ENCODE results near the gene CENPM. TPM values are rescaled to one million over a fixed set of nuclear protein-coding genes. Genes with fewer than 3 reads are reported as not detected.

Gene CENPM
- total and polyA plus RNA-seq, 9 of the 15 experiments (the other 6 are each of a cell fraction or from before 2014, with no cell fraction given): 11.3 to 67.7 (median 32.3) TPM

GRCh38 chr22:41983513-41984405, 36.8 kb upstream of the CENPM start:
- BruUV-seq (replicated peaks): no TSS peak
- H3K36me3 ChIP-seq (ENCODE audit: control insufficient read depth, insufficient read depth, low read length): no peaks in the 10 kb centered on the region
- no peak overlapping the region for H3K4me3 ChIP-seq
- no peak for DNase-seq (ENCODE audit: extremely low read depth in 1 of 4, low spot score in 3 of 4)
- intact Hi-C loops (cut with micrococcal nuclease) (no loop called here), in situ Hi-C loops (cut with MboI) (no loop called here)
- H3K9me1 ChIP-seq (ENCODE audit: control insufficient read depth, insufficient read depth, low read length): no peaks in the 10 kb centered on the region
- no peaks in the 10 kb centered on the region; a peak in 1 of 5 replicates for H3K4me1 ChIP-seq (replicated peaks in 1 of 2; ENCODE audit: control insufficient read depth in 2 of 2, insufficient read depth in 2 of 2, low read length in 2 of 2)
- H4K20me1 ChIP-seq (replicated peaks; ENCODE audit: control insufficient read depth, insufficient read depth, low read length): no peaks in the 10 kb centered on the region
- ChIA-PET POLR2A (interaction anchor here (1.1 kb wide), 1 partner anchor 16 kb away, joined by 3 read pairs; no protein-coding TSS in a partner anchor), CTCF (ENCODE audit: low intra/inter-chr PET ratio) (no interaction called here)
- H3K9ac ChIP-seq (ENCODE audit: insufficient read depth in 1 of 2, low read depth in 2 of 2, low read length in 2 of 2): no peak overlapping the region
- H2AFZ ChIP-seq (ENCODE audit: low read depth, low read length): no peak overlapping the region
- H3K4me2 ChIP-seq (ENCODE audit: insufficient read depth, low read length): no peak overlapping the region
- no peak for FAIRE-seq
- no peaks in the 10 kb centered on the region for H3K9me3 ChIP-seq (replicated peaks; ENCODE audit: control insufficient read depth, insufficient read depth, low read depth, low read length)
- H3K27ac ChIP-seq (ENCODE audit: extremely low read depth, low read depth, low read length): no peak overlapping the region
- peaks cover 7 to 49% of the 10 kb centered on the region in 2 experiments; a peak in 3 of 5 replicates for H3K27me3 ChIP-seq (ENCODE audit: control insufficient read depth in 2 of 2, insufficient read depth in 2 of 2, low read length in 2 of 2)
- 3% methylated on average over 6 of the region's 6 CpGs for WGBS (ENCODE audit: insufficient coverage, low coverage, missing lambda C conversion rate)
- ATAC-seq: no peak
- H3K79me2 ChIP-seq (ENCODE audit: control insufficient read depth, insufficient read depth, low read length): no peaks in the 10 kb centered on the region
- no peak for TF ChIP-seq FOXP4 (CRISPR knock-in tag; IDR thresholded peaks at IDR 0.05; ENCODE audit: borderline replicate concordance)
- no peak for TF ChIP-seq HDGF (IDR thresholded peaks at IDR 0.05)
- TF ChIP-seq ZNF143 (CRISPR knock-in tag; IDR thresholded peaks at IDR 0.05): no peak
- no peak for TF ChIP-seq TAF9B (IDR thresholded peaks at IDR 0.05; ENCODE audit: partially characterized antibody)
- no peak for TF ChIP-seq JUND (IDR thresholded peaks at IDR 0.05; ENCODE audit: borderline replicate concordance, low read depth, low read length)
- TF ChIP-seq JUND (tag; IDR thresholded peaks at IDR 0.05; ENCODE audit: borderline replicate concordance, low read depth, low read length): no peak
- TF ChIP-seq ZNF212 (CRISPR knock-in tag; IDR thresholded peaks at IDR 0.05): no peak
- TF ChIP-seq GMEB1 (CRISPR knock-in tag; IDR thresholded peaks at IDR 0.05): no peak
- TF ChIP-seq SPI1 (IDR thresholded peaks at IDR 0.05; ENCODE audit: borderline replicate concordance, low read depth, low read length): no peak
- TF ChIP-seq FOSL1 (tag; conservative IDR thresholded peaks at IDR 0.05): no peak
- TF ChIP-seq SRF (CRISPR knock-in tag; IDR thresholded peaks at IDR 0.05): no peak
- peak; percentile 35; the same call in 1 of the 2 replicates for TF ChIP-seq CEBPB (tag; IDR thresholded peaks at IDR 0.05)
- TF ChIP-seq MEIS2 (IDR thresholded peaks at IDR 0.05; ENCODE audit: partially characterized antibody): no peak
- no peak for TF ChIP-seq POLR2AphosphoS5 (IDR thresholded peaks at IDR 0.05; ENCODE audit: control insufficient read depth, insufficient read depth, low read depth, low read length)
- no peak for TF ChIP-seq MAFF (IDR thresholded peaks at IDR 0.05; ENCODE audit: low read length)
- no peak for TF ChIP-seq HNRNPH1 (optimal IDR thresholded peaks at IDR 0.05; ENCODE audit: low read depth, low read length)
- no peak for TF ChIP-seq ETV5 (CRISPR knock-in tag; IDR thresholded peaks at IDR 0.05; ENCODE audit: low read depth)
- no peak for TF ChIP-seq CEBPG (CRISPR knock-in tag; IDR thresholded peaks at IDR 0.05)
- 0 out of 4 replicates have a peak, but pooled peaks of 1 of the 2 experiments have one; percentile 10 for TF ChIP-seq CEBPG (tag; conservative IDR thresholded peaks at IDR 0.05 in 1 of 2, IDR thresholded peaks at IDR 0.05 in 1 of 2)

Measured in K562 (cell line).